Measurements from ENCODE around the gene MAGI1. TPM values are rescaled to one million over a fixed set of nuclear protein-coding genes. Genes with fewer than 3 reads are reported as not detected.

Gene MAGI1
- total and polyA plus RNA-seq, 2 experiments from 2014 or later = 33.9 to 87.0 TPM

DNA sequence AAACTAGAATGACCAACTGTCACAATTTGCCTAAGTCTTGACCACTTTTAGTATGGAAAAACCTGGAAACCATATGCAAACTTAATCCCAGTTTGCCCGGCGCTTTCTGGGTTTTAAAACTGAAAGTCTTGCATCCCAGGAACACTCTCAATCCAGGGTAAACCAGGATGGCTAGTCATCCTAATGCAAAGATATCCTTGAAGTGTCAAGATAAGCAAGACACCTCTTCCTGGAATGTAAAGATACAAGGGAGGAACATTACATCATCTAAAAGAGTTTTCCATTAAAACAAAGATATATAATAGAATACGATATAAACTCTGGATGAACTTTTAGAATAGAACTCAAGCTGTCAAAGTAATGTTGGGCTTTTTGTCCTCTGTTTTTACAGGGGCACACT lies 188.5 kb downstream of the MAGI1 start:
- DNase-seq (ENCODE audit: low read depth in 1 of 2, low spot score in 1 of 2) = peak in 1 of 2 donors; percentile 25
- H3K4me1 ChIP-seq (ENCODE audit: low read depth) = peaks cover 8% of the 10 kb centered on the region
- no peaks in the 10 kb centered on the region for H3K9me3 ChIP-seq (ENCODE audit: low read depth)
- no peak overlapping the region for H3K27ac ChIP-seq
- no peaks in the 10 kb centered on the region for H3K36me3 ChIP-seq
- H3K27me3 ChIP-seq = no peaks in the 10 kb centered on the region
- TF ChIP-seq, protein P1, sequence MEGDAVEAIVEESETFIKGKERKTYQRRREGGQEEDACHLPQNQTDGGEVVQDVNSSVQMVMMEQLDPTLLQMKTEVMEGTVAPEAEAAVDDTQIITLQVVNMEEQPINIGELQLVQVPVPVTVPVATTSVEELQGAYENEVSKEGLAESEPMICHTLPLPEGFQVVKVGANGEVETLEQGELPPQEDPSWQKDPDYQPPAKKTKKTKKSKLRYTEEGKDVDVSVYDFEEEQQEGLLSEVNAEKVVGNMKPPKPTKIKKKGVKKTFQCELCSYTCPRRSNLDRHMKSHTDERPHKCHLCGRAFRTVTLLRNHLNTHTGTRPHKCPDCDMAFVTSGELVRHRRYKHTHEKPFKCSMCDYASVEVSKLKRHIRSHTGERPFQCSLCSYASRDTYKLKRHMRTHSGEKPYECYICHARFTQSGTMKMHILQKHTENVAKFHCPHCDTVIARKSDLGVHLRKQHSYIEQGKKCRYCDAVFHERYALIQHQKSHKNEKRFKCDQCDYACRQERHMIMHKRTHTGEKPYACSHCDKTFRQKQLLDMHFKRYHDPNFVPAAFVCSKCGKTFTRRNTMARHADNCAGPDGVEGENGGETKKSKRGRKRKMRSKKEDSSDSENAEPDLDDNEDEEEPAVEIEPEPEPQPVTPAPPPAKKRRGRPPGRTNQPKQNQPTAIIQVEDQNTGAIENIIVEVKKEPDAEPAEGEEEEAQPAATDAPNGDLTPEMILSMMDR (IDR thresholded peaks at IDR 0.05; ENCODE audit: low read depth, low read length) = no peak
- H3K4me3 ChIP-seq = no peak overlapping the region

DNA sequence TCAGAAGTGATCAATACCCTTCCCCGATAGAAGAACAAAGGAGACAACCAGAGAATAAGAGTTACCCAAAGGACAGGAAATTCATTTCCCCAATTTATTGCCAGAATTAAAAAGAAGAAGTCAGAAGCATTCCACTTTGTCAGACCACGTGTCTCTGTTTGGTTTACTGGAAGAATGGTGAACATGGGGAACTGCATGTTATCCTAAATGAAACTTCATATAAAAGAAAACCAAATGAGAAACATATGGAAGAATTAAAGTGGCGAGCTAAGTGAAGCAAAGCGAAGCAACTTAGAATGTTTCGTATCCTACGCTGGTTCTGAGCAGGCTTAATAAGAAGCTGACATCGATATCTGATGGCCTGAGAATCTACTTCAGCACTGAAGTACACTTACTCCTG lies 190.7 kb downstream of the MAGI1 start:
- TF ChIP-seq, protein P1 (IDR thresholded peaks at IDR 0.05; ENCODE audit: low read depth, low read length) = no peak
- no peak overlapping the region for H3K4me3 ChIP-seq
- DNase-seq (ENCODE audit: low read depth in 1 of 2, low spot score in 1 of 2) = no peak
- no peaks in the 10 kb centered on the region for H3K36me3 ChIP-seq
- H3K9me3 ChIP-seq (ENCODE audit: low read depth) = no peaks in the 10 kb centered on the region
- H3K27ac ChIP-seq = no peak overlapping the region
- no peaks in the 10 kb centered on the region for H3K27me3 ChIP-seq
- H3K4me1 ChIP-seq (ENCODE audit: low read depth) = peaks cover 8% of the 10 kb centered on the region

DNA sequence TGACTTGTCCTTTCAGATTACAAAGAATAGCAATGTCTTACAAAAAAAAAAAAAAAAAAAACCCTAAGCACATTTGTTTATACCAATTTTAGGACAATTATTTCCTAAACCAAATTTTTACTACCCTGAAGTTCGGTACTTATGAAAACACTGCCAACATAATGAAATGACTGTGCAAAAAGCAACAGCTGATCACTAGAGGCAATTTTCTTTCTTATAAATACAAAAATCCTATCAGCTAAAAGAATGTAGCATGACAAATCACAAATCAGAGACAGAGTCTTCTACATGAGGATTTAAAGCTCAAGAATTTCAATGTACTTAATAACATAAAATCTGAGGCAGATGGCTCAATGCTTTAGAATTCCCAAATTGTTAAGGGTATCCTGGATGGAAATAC lies 191.8 kb downstream of the MAGI1 start:
- Histone ChIP-seq H3K36me3 (no peaks in the 10 kb centered on the region), H3K4me3 (no peak overlapping the region), H3K9me3 (ENCODE audit: low read depth) (no peaks in the 10 kb centered on the region), H3K27me3 (no peaks in the 10 kb centered on the region), H3K4me1 (ENCODE audit: low read depth) (peaks cover 8% of the 10 kb centered on the region), H3K27ac (no peak overlapping the region)
- DNase-seq (ENCODE audit: low read depth in 1 of 2, low spot score in 1 of 2) = no peak
- TF ChIP-seq, protein P1 (IDR thresholded peaks at IDR 0.05; ENCODE audit: low read depth, low read length) = no peak

DNA sequence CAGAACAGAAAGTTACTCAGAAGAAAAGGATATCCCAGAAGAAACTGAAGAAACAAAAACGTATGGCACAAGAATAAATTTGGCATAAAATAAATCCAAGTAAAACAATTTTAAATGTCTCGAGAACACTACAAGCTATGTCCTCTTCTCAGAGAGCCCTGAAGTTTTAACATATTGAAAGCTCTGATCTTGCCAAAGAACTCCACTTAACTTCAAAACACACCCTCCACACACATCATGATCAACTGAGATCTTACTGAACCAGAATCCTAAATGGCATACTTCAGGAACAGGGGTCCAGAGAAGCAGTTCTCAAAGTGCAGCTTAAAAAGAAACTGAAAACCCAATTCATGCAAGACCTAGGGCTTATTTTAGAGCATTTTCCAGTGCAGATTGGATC lies 194.3 kb downstream of the MAGI1 start:
- Histone ChIP-seq H3K36me3 (no peaks in the 10 kb centered on the region), H3K27ac (no peak overlapping the region), H3K4me1 (ENCODE audit: low read depth) (peaks cover 4% of the 10 kb centered on the region), H3K4me3 (no peak overlapping the region), H3K9me3 (ENCODE audit: low read depth) (no peaks in the 10 kb centered on the region), H3K27me3 (no peaks in the 10 kb centered on the region)
- TF ChIP-seq, protein P1 (IDR thresholded peaks at IDR 0.05; ENCODE audit: low read depth, low read length) = no peak
- DNase-seq (ENCODE audit: low read depth in 1 of 2, low spot score in 1 of 2) = no peak

DNA sequence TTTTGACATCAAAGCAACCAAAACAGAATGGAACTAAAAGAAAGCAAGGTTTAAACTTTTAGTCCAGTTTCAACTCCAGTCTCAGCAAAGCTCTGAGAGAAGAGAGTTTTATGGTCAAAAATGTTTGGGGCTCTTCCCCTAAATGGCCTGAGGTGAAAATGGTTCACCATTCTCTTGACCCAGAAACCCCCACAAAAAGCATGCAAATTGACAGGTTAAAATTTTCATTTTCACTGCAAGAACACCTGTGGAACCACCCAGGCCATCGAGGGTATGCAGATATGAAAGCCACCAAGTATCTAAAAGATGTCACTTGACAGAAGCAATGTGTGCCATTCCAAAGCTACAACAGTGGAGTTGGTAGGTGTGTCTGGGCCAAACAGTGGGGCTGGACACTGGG lies 195.0 kb downstream of the MAGI1 start:
- no peaks in the 10 kb centered on the region for H3K27me3 ChIP-seq
- no peak for DNase-seq (ENCODE audit: low read depth in 1 of 2, low spot score in 1 of 2)
- H3K4me1 ChIP-seq (ENCODE audit: low read depth) = peaks cover 4% of the 10 kb centered on the region
- no peak overlapping the region for H3K4me3 ChIP-seq
- H3K36me3 ChIP-seq = no peaks in the 10 kb centered on the region
- no peaks in the 10 kb centered on the region for H3K9me3 ChIP-seq (ENCODE audit: low read depth)
- no peak overlapping the region for H3K27ac ChIP-seq
- TF ChIP-seq, protein P1 (IDR thresholded peaks at IDR 0.05; ENCODE audit: low read depth, low read length) = no peak

DNA sequence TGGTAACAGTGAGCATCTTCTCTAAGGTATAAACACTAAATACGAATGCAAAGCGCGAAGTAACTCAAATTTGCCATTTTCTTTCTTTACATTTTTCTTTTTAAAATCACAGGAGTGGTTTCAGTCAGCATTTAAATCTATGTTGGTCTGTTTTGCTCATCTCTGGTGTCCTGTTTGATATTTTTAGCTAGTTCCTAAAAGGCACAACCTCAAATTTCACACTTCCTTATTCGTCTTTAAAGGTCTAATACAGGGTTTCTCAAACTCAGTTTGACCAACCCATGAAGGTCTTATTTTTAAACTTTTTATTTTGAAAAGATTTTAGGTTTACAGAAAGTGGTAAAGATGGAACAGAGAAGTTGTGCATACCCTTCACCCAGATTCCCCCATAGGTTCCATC lies 201.1 kb downstream of the MAGI1 start:
- no peak overlapping the region for H3K27ac ChIP-seq
- H3K4me1 ChIP-seq (ENCODE audit: low read depth) = peaks cover 7% of the 10 kb centered on the region
- no peaks in the 10 kb centered on the region for H3K9me3 ChIP-seq (ENCODE audit: low read depth)
- no peaks in the 10 kb centered on the region for H3K27me3 ChIP-seq
- DNase-seq (ENCODE audit: low read depth in 1 of 2, low spot score in 1 of 2) = no peak
- TF ChIP-seq, protein P1 (IDR thresholded peaks at IDR 0.05; ENCODE audit: low read depth, low read length) = no peak
- H3K4me3 ChIP-seq = no peak overlapping the region
- no peaks in the 10 kb centered on the region for H3K36me3 ChIP-seq
